Fibroblast of mammary gland (primary cell): ENCODE measurements around the gene KCNH6.

Source experiments
- DNase-seq: peaks from one replicate; pipeline ENCODE4 v3.0.0-alpha.2; 2010; ENCODE audit warnings: low read depth
- H3K4me3 ChIP-seq: 2 replicates; pipeline ENCODE4 v1.5.1; 2011; ENCODE audit warnings: low read depth, mild to moderate bottlenecking, low read length, moderate library complexity; ENCODE audit not compliant: control insufficient read depth
- CTCF ChIP-seq: conservative IDR thresholded peaks from 2 replicates; pipeline ENCODE4 v1.5.1; 2011; ENCODE audit warnings: low read depth, low read length, inconsistent platforms; ENCODE audit not compliant: control insufficient read depth, insufficient read depth

The KCNH6 gene

DNA sequence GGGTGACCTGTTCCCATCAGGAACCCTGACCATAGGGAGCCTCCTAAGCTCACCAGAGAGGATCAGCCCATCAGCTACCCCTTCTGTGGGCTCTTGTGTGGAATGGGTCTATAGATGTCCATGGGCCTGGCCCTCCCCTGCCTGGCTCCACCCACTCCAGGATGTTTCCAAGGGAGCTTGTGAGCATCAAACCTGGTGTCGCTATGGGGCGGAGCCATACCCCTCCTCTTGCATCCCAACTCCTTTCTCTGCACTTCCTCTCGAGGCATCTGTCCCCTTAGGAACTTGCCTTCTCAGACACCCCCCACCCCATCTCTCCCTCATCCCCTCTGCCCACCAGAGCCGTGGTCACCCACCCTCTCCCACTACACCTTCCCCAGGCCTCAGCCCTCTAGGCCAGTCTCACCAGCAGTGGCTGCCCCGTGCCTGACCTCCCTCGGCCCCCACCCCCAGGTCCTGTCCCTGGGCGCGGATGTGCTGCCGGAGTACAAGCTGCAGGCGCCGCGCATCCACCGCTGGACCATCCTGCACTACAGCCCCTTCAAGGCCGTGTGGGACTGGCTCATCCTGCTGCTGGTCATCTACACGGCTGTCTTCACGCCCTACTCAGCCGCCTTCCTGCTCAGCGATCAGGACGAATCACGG is 10.4 kb downstream of the KCNH6 start:
- DNase-seq = no peak
- no peak overlapping the region for H3K4me3 ChIP-seq
- no peak for TF ChIP-seq CTCF

GRCh38 chr17:63534078-63534570 is 11.0 kb downstream of the KCNH6 start:
- DNase-seq = no peak
- no peak for TF ChIP-seq CTCF
- no peak overlapping the region for H3K4me3 ChIP-seq

DNA sequence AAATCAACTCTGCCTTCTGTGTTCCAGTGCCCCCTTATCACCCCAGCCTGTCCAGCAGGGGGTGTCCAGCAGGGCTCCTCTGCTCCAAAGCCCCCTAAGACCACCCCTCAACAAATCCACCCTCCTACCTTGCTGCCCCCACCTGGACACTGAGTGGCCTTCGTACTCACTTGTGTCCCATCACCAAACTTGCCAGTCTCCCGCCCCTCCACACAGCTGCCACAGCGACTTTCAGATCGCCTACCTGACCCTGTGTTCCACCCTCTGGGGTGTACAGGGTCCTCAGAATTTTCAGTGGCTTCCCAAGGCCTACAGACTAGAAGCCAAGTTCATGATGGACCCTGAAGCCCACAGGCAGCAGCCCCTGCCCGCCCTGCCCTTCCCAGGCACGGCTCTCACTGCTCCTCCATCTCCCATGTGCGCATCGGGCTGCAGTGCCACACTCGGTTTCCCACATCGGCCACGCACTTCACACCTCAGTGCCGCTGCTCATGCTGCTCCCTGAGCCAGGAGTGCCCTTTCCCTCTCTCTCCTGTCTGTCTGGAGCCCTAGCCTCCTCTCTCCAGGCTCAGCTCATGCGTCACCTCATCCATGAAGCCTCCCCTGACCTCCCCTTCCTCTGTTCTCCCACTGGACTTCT is 11.8 kb downstream of the KCNH6 start:
- no peak for TF ChIP-seq CTCF
- no peak for DNase-seq
- no peak overlapping the region for H3K4me3 ChIP-seq

DNA sequence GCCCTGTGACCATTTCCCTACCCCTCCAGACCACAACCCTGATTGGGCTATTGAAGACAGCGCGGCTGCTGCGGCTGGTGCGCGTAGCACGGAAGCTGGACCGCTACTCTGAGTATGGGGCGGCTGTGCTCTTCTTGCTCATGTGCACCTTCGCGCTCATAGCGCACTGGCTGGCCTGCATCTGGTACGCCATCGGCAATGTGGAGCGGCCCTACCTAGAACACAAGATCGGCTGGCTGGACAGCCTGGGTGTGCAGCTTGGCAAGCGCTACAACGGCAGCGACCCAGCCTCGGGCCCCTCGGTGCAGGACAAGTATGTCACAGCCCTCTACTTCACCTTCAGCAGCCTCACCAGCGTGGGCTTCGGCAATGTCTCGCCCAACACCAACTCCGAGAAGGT is 12.5 kb downstream of the KCNH6 start:
- H3K4me3 ChIP-seq = no peak overlapping the region
- no peak for TF ChIP-seq CTCF
- no peak for DNase-seq

GRCh38 chr17:63537001-63537400 is 13.8 kb downstream of the KCNH6 start:
- no peak overlapping the region for H3K4me3 ChIP-seq
- no peak for TF ChIP-seq CTCF

DNA sequence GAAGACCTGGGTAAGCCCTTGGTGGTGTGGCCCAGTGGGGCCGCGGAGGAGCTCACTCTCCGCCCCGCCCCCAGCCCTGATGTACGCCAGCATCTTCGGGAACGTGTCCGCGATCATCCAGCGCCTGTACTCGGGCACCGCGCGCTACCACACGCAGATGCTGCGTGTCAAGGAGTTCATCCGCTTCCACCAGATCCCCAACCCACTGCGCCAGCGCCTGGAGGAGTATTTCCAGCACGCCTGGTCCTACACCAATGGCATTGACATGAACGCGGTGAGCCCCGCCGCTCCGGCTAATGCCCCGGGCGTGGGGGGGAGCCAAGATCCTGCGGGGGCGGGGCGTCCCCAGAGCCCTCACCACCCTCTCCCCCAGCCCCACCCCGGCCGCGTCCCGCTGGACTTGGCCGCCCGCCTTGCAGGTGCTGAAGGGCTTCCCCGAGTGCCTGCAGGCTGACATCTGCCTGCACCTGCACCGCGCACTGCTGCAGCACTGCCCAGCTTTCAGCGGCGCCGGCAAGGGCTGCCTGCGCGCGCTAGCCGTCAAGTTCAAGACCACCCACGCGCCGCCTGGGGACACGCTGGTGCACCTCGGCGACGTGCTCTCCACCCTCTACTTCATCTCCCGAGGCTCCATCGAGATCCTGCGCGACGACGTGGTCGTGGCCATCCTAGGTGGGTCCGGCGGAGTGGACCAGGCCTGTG is 15.0 kb downstream of the KCNH6 start:
- no peak overlapping the region for H3K4me3 ChIP-seq
- no peak for TF ChIP-seq CTCF
- no peak for DNase-seq

More at GRCh38 chr17:63537001-63537400, 13.8 kb downstream of the KCNH6 start:
- DNase-seq = no peak
